Upper lobe of left lung (tissue), 6 donors: Measurements from ENCODE around the gene PELO. TPM values are rescaled to one million over a fixed set of nuclear protein-coding genes. Genes with fewer than 3 reads are reported as not detected.
A peak's percentile ranks its signal among the peaks of the same experiment; 100 is the strongest.

Source experiments
- ATAC-seq, 2 donors: fragments of 200-7000 bp; cut with Tn5 transposase; one replicate each; pipeline ENCODE4 v1.9.1; 2022; ENCODE audit warnings: mild to moderate bottlenecking in 2 of 2, moderate library complexity in 2 of 2; ENCODE audit not compliant: low FRiP score in 2 of 2
- DNase-seq, 2 donors: peaks; one replicate each; pipeline ENCODE4 v3.0.0-alpha.2; 2019 to 2020
- H3K27ac ChIP-seq, 4 donors: fragments of 200-600 bp; sonication (generic); one replicate each; pipeline ENCODE4 v1.5.1; 2016 to 2019
- H3K27me3 ChIP-seq, 4 donors: fragments of 200-600 bp; sonication (generic); one replicate each; pipeline ENCODE4 v1.5.1; 2017 to 2019
- H3K36me3 ChIP-seq, 4 donors: fragments of 200-600 bp; sonication (generic); one replicate each; pipeline ENCODE4 v1.5.1; 2016 to 2019
- H3K4me1 ChIP-seq, 4 donors: fragments of 200-600 bp; sonication (generic); one replicate each; pipeline ENCODE4 v1.5.1; 2018 to 2019
- H3K4me3 ChIP-seq, 4 donors: fragments of 200-600 bp; sonication (generic); one replicate each; pipeline ENCODE4 v1.5.1; 2017 to 2019; ENCODE audit warnings: mild to moderate bottlenecking in 2 of 4, moderate library complexity in 1 of 4
- H3K9me3 ChIP-seq, 4 donors: fragments of 200-600 bp; sonication (generic); one replicate each; pipeline ENCODE4 v1.5.1; 2018 to 2019
- CTCF ChIP-seq, 6 experiments: fragments of 450-650 bp in 4 of 6; fragments of 200-600 bp in 2 of 6; sonication (generic) in 2 of 6; IDR thresholded peaks; one replicate each; pipeline ENCODE4 v1.5.1; 2016 to 2019; ENCODE audit warnings: antibody characterized with exemption in 6 of 6
- EP300 ChIP-seq, 4 donors: sonication (generic); formaldehyde crosslinking; IDR thresholded peaks; one replicate each; pipeline ENCODE4 v1.5.1; 2017; ENCODE audit warnings: antibody characterized with exemption in 4 of 4, control low read depth in 2 of 4
- POLR2A ChIP-seq, 4 donors: fragments of 450-650 bp; IDR thresholded peaks; one replicate each; pipeline ENCODE4 v1.5.1; 2016 to 2017; ENCODE audit warnings: antibody characterized with exemption in 4 of 4, mild to moderate bottlenecking in 2 of 4
- POLR2AphosphoS5 ChIP-seq, 2 donors: sonication (generic); formaldehyde crosslinking; IDR thresholded peaks; one replicate each; pipeline ENCODE4 v1.5.1; 2017; ENCODE audit warnings: antibody characterized with exemption in 2 of 2
- WGBS, 2 donors: methylation state at CpG; one replicate each; pipeline ENCODE4 v1.1.5; 2017 to 2018; 5-methylcytosine and 5-hydroxymethylcytosine counted together
- total RNA-seq, 6 donors: library from RNA; depleted of rRNA in 4 of 6; stranded (reverse); fragments of >200 nt in 4 of 6; gene quantifications; one replicate each; pipeline versions ENCODE4 v1.1.0 to v1.2.1, GENCODE V29; 2016 to 2021
- donor health status: DM: no; HTN: no; CAD: no; lungs with moderate emphysema.
- donor health status: DM: no; HTN: yes; CAD: no; lungs with severe emphysema.

PELO gene
- total RNA-seq, 6 donors from 2014 or later, result 15.0 to 42.3 (median 28.7) TPM

GRCh38 chr5:52769061-52769460 is 18.7 kb upstream of the PELO start:
- 84 to 90% methylated on average over 5 of the region's 5 CpGs for WGBS, 2 donors

GRCh38 chr5:52770287-52770939 is 17.3 kb upstream of the PELO start:
- Histone ChIP-seq H3K27me3 (no peaks in the 10 kb centered on the region), H3K4me1 (peaks cover 0 to 17% (median 7%) of the 10 kb centered on the region in 4 donors), H3K27ac (no peak overlapping the region), H3K36me3 (no peaks in the 10 kb centered on the region), H3K9me3 (no peaks in the 10 kb centered on the region), H3K4me3 (no peak overlapping the region)
- 97% methylated on average over 4 of the region's 4 CpGs for WGBS, 2 donors
- ATAC-seq (no peak), DNase-seq (no peak)
- TF ChIP-seq POLR2AphosphoS5 (IDR thresholded peaks at IDR 0.05) (no peak), EP300 (IDR thresholded peaks at IDR 0.05) (no peak), POLR2A (IDR thresholded peaks at IDR 0.05) (no peak), CTCF (IDR thresholded peaks at IDR 0.05) (no peak)

More at GRCh38 chr5:52769061-52769460, 18.7 kb upstream of the PELO start:
- Histone ChIP-seq H3K4me3 (no peak overlapping the region), H3K36me3 (no peaks in the 10 kb centered on the region), H3K27ac (peak overlapping the region in 1 of 4 donors; percentile 2), H3K9me3 (no peaks in the 10 kb centered on the region), H3K27me3 (no peaks in the 10 kb centered on the region), H3K4me1 (peaks cover 0 to 16% (median 6%) of the 10 kb centered on the region in 4 donors)
- ATAC-seq (no peak), DNase-seq (no peak)
- TF ChIP-seq POLR2AphosphoS5 (IDR thresholded peaks at IDR 0.05), result no peak
- no peak for TF ChIP-seq POLR2A (IDR thresholded peaks at IDR 0.05)
- no peak for TF ChIP-seq EP300 (IDR thresholded peaks at IDR 0.05)
- no peak for TF ChIP-seq CTCF (IDR thresholded peaks at IDR 0.05)

- Histone ChIP-seq H3K27me3 (no peaks in the 10 kb centered on the region), H3K4me1 (peaks cover 0 to 17% (median 7%) of the 10 kb centered on the region in 4 donors), H3K9me3 (no peaks in the 10 kb centered on the region), H3K27ac (peak overlapping the region in 2 of 4 donors; percentile 6 to 47), H3K36me3 (no peaks in the 10 kb centered on the region), H3K4me3 (no peak overlapping the region)
- ATAC-seq (no peak), DNase-seq (no peak)
- WGBS, 2 donors, result 73 to 82% methylated on average over 3 of the region's 3 CpGs
- TF ChIP-seq POLR2AphosphoS5 (IDR thresholded peaks at IDR 0.05) (no peak), EP300 (IDR thresholded peaks at IDR 0.05) (no peak)
Measured at GRCh38 chr5:52771343-52772039, 16.2 kb upstream of the PELO start.

- ATAC-seq, result no peak
- DNase-seq, result no peak
- peak overlapping the region in 2 of 4 donors; percentile 47 to 83 for H3K27ac ChIP-seq
- H3K36me3 ChIP-seq, result no peaks in the 10 kb centered on the region
- H3K4me1 ChIP-seq, result peaks cover 0 to 21% (median 9%) of the 10 kb centered on the region in 4 donors
- no peaks in the 10 kb centered on the region for H3K9me3 ChIP-seq
- H3K27me3 ChIP-seq, result no peaks in the 10 kb centered on the region
- H3K4me3 ChIP-seq, result no peak overlapping the region
- TF ChIP-seq POLR2A (IDR thresholded peaks at IDR 0.05), result no peak
- TF ChIP-seq CTCF (IDR thresholded peaks at IDR 0.05), result no peak
- TF ChIP-seq POLR2AphosphoS5 (IDR thresholded peaks at IDR 0.05), result no peak
- no peak for TF ChIP-seq EP300 (IDR thresholded peaks at IDR 0.05)
Measured at GRCh38 chr5:52772668-52773067, 15.0 kb upstream of the PELO start.

- Histone ChIP-seq H3K27ac (peak overlapping the region in 3 of 4 donors; percentile 49 to 83 (median 56)), H3K27me3 (no peaks in the 10 kb centered on the region), H3K9me3 (no peaks in the 10 kb centered on the region), H3K4me1 (peaks cover 0 to 21% (median 7%) of the 10 kb centered on the region in 4 donors), H3K4me3 (no peak overlapping the region), H3K36me3 (no peaks in the 10 kb centered on the region)
- TF ChIP-seq POLR2A (IDR thresholded peaks at IDR 0.05) (no peak), EP300 (IDR thresholded peaks at IDR 0.05) (peak in 3 of 4 donors; percentile 19 to 64 (median 54)), POLR2AphosphoS5 (IDR thresholded peaks at IDR 0.05) (peak; percentile 27 to 32)
- DNase-seq (no peak), ATAC-seq (no peak)
- WGBS, 2 donors, result 68 to 72% methylated on average over 2 of the region's 2 CpGs
Measured at GRCh38 chr5:52773342-52773741, 14.4 kb upstream of the PELO start.
